CD4-positive, CD25-positive, alpha-beta regulatory T cell (primary cell): ENCODE results near the gene TSSK2. TPM values are rescaled to one million over a fixed set of nuclear protein-coding genes. Genes with fewer than 3 reads are reported as not detected.

ENCODE experiments used
- ATAC-seq, 2 donors: fragments of 150-1000 bp; cut with Tn5 transposase; one replicate each; pipeline ENCODE4 v1.10.0; 2021; ENCODE audit warnings: low read depth in 2 of 2, moderate number of reproducible peaks in 2 of 2, moderate library complexity in 1 of 2
- DNase-seq, 3 donors: peaks; one replicate each; pipeline versions ENCODE4 v3.0.0 to v3.0.0-alpha.2; 2012 to 2022; ENCODE audit warnings: mixed read lengths in 1 of 3
- H3K27ac ChIP-seq: one replicate; pipeline ENCODE4 v1.7.0; 2013; ENCODE audit warnings: mild to moderate bottlenecking, low read length; ENCODE audit not compliant: insufficient read depth, poor library complexity, severe bottlenecking
- H3K27me3 ChIP-seq: one replicate; pipeline ENCODE4 v1.7.0; 2013; ENCODE audit warnings: low read length; ENCODE audit not compliant: control insufficient read depth, insufficient read depth
- H3K36me3 ChIP-seq: one replicate; pipeline ENCODE4 v1.7.0; 2013; ENCODE audit warnings: mild to moderate bottlenecking, low read length, moderate library complexity; ENCODE audit not compliant: control insufficient read depth, insufficient read depth
- H3K4me1 ChIP-seq: 2 replicates; pipeline ENCODE4 v1.7.0; 2013; ENCODE audit warnings: mild to moderate bottlenecking, low read length; ENCODE audit not compliant: insufficient read depth, control insufficient read depth, poor library complexity, severe bottlenecking
- H3K4me3 ChIP-seq: one replicate; pipeline ENCODE4 v1.7.0; 2013; ENCODE audit warnings: low read depth, mild to moderate bottlenecking, low read length, moderate library complexity
- H3K9me3 ChIP-seq, 2 experiments: 1 replicate in 1 of 2; 2 replicates in 1 of 2; pipeline ENCODE4 v1.7.0; 2013; ENCODE audit warnings: low read length in 2 of 2, mild to moderate bottlenecking in 1 of 2, moderate library complexity in 1 of 2; ENCODE audit not compliant: control insufficient read depth in 2 of 2
- H3K27ac Mint-ChIP-seq, 3 donors: one replicate each; pipeline ENCODE4 v1.8.0; 2020 to 2022; ENCODE audit warnings: mild to moderate bottlenecking in 3 of 3, mixed read lengths in 3 of 3, moderate library complexity in 2 of 3
- H3K27me3 Mint-ChIP-seq: one replicate; pipeline ENCODE4 v1.8.0; 2022; ENCODE audit warnings: mild to moderate bottlenecking, mixed read lengths
- H3K36me3 Mint-ChIP-seq: one replicate; pipeline ENCODE4 v1.8.0; 2020; ENCODE audit warnings: mixed read lengths
- H3K4me1 Mint-ChIP-seq, 4 donors: one replicate each; pipeline ENCODE4 v1.8.0; 2020 to 2022; ENCODE audit warnings: mixed read lengths in 4 of 4, mild to moderate bottlenecking in 1 of 4
- H3K4me3 Mint-ChIP-seq, 4 donors: one replicate each; pipeline ENCODE4 v1.8.0; 2020 to 2022; ENCODE audit warnings: mild to moderate bottlenecking in 4 of 4, mixed read lengths in 4 of 4, moderate library complexity in 3 of 4
- H3K9me3 Mint-ChIP-seq, 7 donors: one replicate each; pipeline ENCODE4 v1.8.0; 2020 to 2022; ENCODE audit warnings: mixed read lengths in 7 of 7, mild to moderate bottlenecking in 3 of 7, moderate library complexity in 2 of 7
- polyA plus RNA-seq, 4 donors: library from polyadenylated mRNA; unstranded; fragments of 300-500 nt; fragmentation: Illumina TruSeq; gene quantifications; one replicate each; pipeline ENCODE4 v1.2.3, GENCODE V29; 2021
- total RNA-seq: library from RNA; stranded (reverse); gene quantifications from one replicate; pipeline ENCODE4 v1.2.3, GENCODE V29; 2022

Gene TSSK2
- total and polyA plus RNA-seq, 5 donors from 2014 or later = not detected

- H3K4me1 Mint-ChIP-seq = peaks cover 6 to 88% (median 58%) of the 10 kb centered on the region in 4 donors
- ATAC-seq (no peak), DNase-seq (no peak)
- Histone ChIP-seq H3K4me3 (no peak overlapping the region), H3K36me3 (peaks cover 27% of the 10 kb centered on the region), H3K4me1 (peaks cover 86% of the 10 kb centered on the region), H3K27me3 (no peaks in the 10 kb centered on the region), H3K27ac (no peak overlapping the region), H3K9me3 (no peaks in the 10 kb centered on the region)
- peak overlapping the region; percentile 73 to 95 (median 76) for H3K27ac Mint-ChIP-seq
- peaks cover 25% of the 10 kb centered on the region for H3K36me3 Mint-ChIP-seq
- H3K27me3 Mint-ChIP-seq = no peaks in the 10 kb centered on the region
- no peaks in the 10 kb centered on the region for H3K9me3 Mint-ChIP-seq
- peak overlapping the region in 3 of 4 donors; percentile 31 to 87 (median 77) for H3K4me3 Mint-ChIP-seq
These were observed 16.0 kb upstream of the TSSK2 start for GRCh38 chr22:19114984-19115552.

- Histone ChIP-seq H3K36me3 (peaks cover 28% of the 10 kb centered on the region), H3K27me3 (no peaks in the 10 kb centered on the region), H3K4me1 (peaks cover 86% of the 10 kb centered on the region), H3K27ac (no peak overlapping the region), H3K4me3 (peak overlapping the region; percentile 60), H3K9me3 (no peaks in the 10 kb centered on the region)
- H3K36me3 Mint-ChIP-seq = peaks cover 25% of the 10 kb centered on the region
- ATAC-seq (no peak), DNase-seq (no peak)
- H3K9me3 Mint-ChIP-seq = no peaks in the 10 kb centered on the region
- H3K27me3 Mint-ChIP-seq = no peaks in the 10 kb centered on the region
- H3K27ac Mint-ChIP-seq = peak overlapping the region; percentile 73 to 95 (median 76)
- H3K4me3 Mint-ChIP-seq = peak overlapping the region in 3 of 4 donors; percentile 48 to 87 (median 77)
- H3K4me1 Mint-ChIP-seq = peaks cover 10 to 89% (median 61%) of the 10 kb centered on the region in 4 donors
These were observed 15.5 kb upstream of the TSSK2 start for GRCh38 chr22:19115628-19116027.

- Mint-ChIP-seq H3K4me1 (peaks cover 11 to 86% (median 58%) of the 10 kb centered on the region in 4 donors), H3K27ac (peak overlapping the region in 2 of 3 donors; percentile 73 to 95), H3K4me3 (peak overlapping the region; percentile 17 to 93 (median 82)), H3K9me3 (no peaks in the 10 kb centered on the region), H3K27me3 (no peaks in the 10 kb centered on the region), H3K36me3 (peaks cover 28% of the 10 kb centered on the region)
- peak in 1 of 3 donors; percentile 33 for DNase-seq
- no peak for ATAC-seq
- Histone ChIP-seq H3K36me3 (peaks cover 28% of the 10 kb centered on the region), H3K4me1 (peaks cover 82% of the 10 kb centered on the region), H3K9me3 (no peaks in the 10 kb centered on the region), H3K4me3 (peak overlapping the region; percentile 60), H3K27me3 (no peaks in the 10 kb centered on the region), H3K27ac (no peak overlapping the region)
These were observed 14.0 kb upstream of the TSSK2 start for GRCh38 chr22:19117111-19117512.

- no peaks in the 10 kb centered on the region for H3K27me3 ChIP-seq
- peak overlapping the region; percentile 59 for H3K27ac ChIP-seq
- Mint-ChIP-seq H3K9me3 (no peaks in the 10 kb centered on the region), H3K4me3 (peak overlapping the region; percentile 87 to 93 (median 90)), H3K27me3 (peaks cover 8% of the 10 kb centered on the region), H3K27ac (peak overlapping the region; percentile 75 to 95 (median 91)), H3K36me3 (peaks cover 22% of the 10 kb centered on the region), H3K4me1 (peaks cover 11 to 85% (median 62%) of the 10 kb centered on the region in 4 donors)
- peak in 2 of 3 donors; percentile 21 to 78 for DNase-seq
- peak overlapping the region; percentile 56 for H3K4me3 ChIP-seq
- peaks cover 83% of the 10 kb centered on the region for H3K4me1 ChIP-seq
- ATAC-seq = no peak
- H3K36me3 ChIP-seq = peaks cover 28% of the 10 kb centered on the region
- no peaks in the 10 kb centered on the region for H3K9me3 ChIP-seq
These were observed 12.7 kb upstream of the TSSK2 start for GRCh38 chr22:19118329-19118880.

- Mint-ChIP-seq H3K27ac (peak overlapping the region; percentile 90 to 95 (median 95)), H3K4me1 (peaks cover 11 to 74% (median 57%) of the 10 kb centered on the region in 4 donors), H3K27me3 (peaks cover 8% of the 10 kb centered on the region), H3K9me3 (no peaks in the 10 kb centered on the region), H3K36me3 (peaks cover 22% of the 10 kb centered on the region), H3K4me3 (peak overlapping the region; percentile 93 to 97 (median 94))
- Histone ChIP-seq H3K9me3 (no peaks in the 10 kb centered on the region), H3K4me1 (peaks cover 75% of the 10 kb centered on the region), H3K27me3 (no peaks in the 10 kb centered on the region), H3K27ac (peak overlapping the region; percentile 43), H3K36me3 (peaks cover 21% of the 10 kb centered on the region), H3K4me3 (peak overlapping the region; percentile 91)
- DNase-seq (no peak), ATAC-seq (no peak)
These were observed 11.2 kb upstream of the TSSK2 start for GRCh38 chr22:19119949-19120348.

GRCh38 chr22:19120829-19121630 lies 10.1 kb upstream of the TSSK2 start:
- H3K4me3 Mint-ChIP-seq = peak overlapping the region; percentile 93 to 97 (median 94)
- Histone ChIP-seq H3K4me3 (peak overlapping the region; percentile 91), H3K27me3 (no peaks in the 10 kb centered on the region), H3K27ac (peak overlapping the region; percentile 75), H3K36me3 (peaks cover 14% of the 10 kb centered on the region), H3K9me3 (no peaks in the 10 kb centered on the region), H3K4me1 (peaks cover 64% of the 10 kb centered on the region)
- H3K9me3 Mint-ChIP-seq = no peaks in the 10 kb centered on the region
- no peak for ATAC-seq
- peaks cover 8% of the 10 kb centered on the region for H3K27me3 Mint-ChIP-seq
- peak overlapping the region; percentile 86 to 95 (median 90) for H3K27ac Mint-ChIP-seq
- peaks cover 16% of the 10 kb centered on the region for H3K36me3 Mint-ChIP-seq
- H3K4me1 Mint-ChIP-seq = peaks cover 11 to 63% (median 49%) of the 10 kb centered on the region in 4 donors
- DNase-seq = peak in 1 of 3 donors; percentile 18

- H3K27ac ChIP-seq = peak overlapping the region; percentile 75
- peaks cover 8% of the 10 kb centered on the region for H3K27me3 Mint-ChIP-seq
- peaks cover 12% of the 10 kb centered on the region for H3K36me3 ChIP-seq
- no peaks in the 10 kb centered on the region for H3K9me3 ChIP-seq
- H3K36me3 Mint-ChIP-seq = peaks cover 11% of the 10 kb centered on the region
- peak overlapping the region; percentile 91 for H3K4me3 ChIP-seq
- DNase-seq (peak in 2 of 3 donors; percentile 19 to 50), ATAC-seq (peak in 1 of 2 donors; percentile 8)
- peak overlapping the region; percentile 86 to 95 (median 90) for H3K27ac Mint-ChIP-seq
- peaks cover 7 to 57% (median 44%) of the 10 kb centered on the region in 4 donors for H3K4me1 Mint-ChIP-seq
- H3K27me3 ChIP-seq = no peaks in the 10 kb centered on the region
- peaks cover 57% of the 10 kb centered on the region for H3K4me1 ChIP-seq
- no peaks in the 10 kb centered on the region for H3K9me3 Mint-ChIP-seq
- peak overlapping the region; percentile 93 to 97 (median 94) for H3K4me3 Mint-ChIP-seq
These were observed 9.4 kb upstream of the TSSK2 start for GRCh38 chr22:19121631-19122142.
